IPS DF 4.7 (cell line): ENCODE data around the gene CEP164.
"Not testable (repeated sequence)": the region's sequence is repeated elsewhere in the genome, so short reads cannot be mapped to it uniquely, and the experiment has no call there.

ENCODE experiments used
- DNase-seq: peaks from one replicate; pipeline ENCODE4 v3.0.0-alpha.2; 2013; ENCODE audit warnings: low spot score; ENCODE audit errors: extremely low read depth

CEP164 gene

DNA sequence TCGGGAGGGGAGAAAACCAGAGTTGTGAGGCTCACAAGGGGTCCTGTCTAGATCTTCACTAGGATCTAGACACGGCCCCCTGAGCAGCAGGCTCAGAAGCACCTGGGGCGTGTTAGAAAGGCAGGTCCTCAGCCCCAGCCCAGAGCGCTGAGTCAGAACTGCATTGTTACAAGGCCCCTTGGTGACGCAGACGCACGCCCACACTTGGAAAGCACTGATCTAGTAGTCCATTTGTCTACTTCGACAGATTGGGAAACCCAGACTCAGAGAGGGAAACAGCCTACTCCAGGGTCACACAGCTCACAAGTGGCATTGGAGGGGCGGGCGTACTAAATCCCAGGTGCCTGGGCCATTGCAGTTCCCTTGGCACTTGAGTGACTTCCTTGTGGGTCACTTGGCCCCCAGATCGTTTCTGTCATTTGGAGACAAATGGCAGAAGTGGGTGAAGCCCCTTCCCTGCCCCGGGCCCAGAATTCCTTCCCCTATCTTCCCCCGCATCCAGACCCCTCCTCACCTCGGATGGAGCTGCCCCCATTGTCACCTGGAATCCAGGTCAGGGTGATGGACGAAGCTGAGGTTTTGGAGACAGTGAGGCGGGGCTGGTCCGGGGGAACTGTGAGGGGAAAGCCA lies 110.8 kb downstream of the CEP164 start:
- DNase-seq: no peak

DNA sequence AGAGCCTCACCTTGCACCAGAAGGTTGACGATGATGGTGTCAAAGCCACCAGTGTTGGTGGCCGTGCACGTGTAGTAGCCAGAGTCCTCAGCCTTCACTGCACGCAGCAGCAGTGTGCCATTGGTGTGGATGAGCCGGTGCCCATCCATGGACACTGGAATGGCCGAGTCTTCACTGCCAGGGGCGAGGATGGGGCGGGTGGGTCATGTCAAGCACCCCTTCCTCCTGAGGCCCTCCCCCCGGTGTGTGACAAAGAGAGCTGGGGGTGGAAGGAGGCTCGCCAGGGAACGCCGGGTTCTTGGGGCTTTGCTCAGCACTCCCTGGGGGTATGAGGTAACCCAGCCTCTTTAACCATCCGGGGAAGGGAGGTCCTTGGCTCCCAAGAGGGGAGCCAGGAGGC lies 111.6 kb downstream of the CEP164 start:
- DNase-seq: no peak

DNA sequence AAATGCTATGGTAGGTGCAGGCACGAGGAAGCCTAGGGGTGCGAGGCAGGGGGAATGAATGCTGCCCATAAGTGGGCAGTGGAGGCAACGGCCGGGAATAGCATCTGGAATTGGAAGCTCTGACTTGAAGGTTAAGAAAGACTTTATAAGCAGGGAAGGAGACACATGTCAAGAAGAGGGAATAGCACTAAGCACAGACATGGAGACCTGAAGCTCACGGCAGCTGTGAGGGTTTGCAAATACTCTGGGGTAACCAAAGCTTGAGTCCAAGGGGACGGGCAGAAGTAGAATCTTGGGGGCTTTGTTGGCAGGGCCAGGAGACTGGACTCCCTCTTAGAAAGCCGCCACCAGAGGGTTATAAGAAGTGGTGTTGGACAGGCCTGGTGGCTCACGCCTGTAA lies 112.6 kb downstream of the CEP164 start:
- DNase-seq: no peak

DNA sequence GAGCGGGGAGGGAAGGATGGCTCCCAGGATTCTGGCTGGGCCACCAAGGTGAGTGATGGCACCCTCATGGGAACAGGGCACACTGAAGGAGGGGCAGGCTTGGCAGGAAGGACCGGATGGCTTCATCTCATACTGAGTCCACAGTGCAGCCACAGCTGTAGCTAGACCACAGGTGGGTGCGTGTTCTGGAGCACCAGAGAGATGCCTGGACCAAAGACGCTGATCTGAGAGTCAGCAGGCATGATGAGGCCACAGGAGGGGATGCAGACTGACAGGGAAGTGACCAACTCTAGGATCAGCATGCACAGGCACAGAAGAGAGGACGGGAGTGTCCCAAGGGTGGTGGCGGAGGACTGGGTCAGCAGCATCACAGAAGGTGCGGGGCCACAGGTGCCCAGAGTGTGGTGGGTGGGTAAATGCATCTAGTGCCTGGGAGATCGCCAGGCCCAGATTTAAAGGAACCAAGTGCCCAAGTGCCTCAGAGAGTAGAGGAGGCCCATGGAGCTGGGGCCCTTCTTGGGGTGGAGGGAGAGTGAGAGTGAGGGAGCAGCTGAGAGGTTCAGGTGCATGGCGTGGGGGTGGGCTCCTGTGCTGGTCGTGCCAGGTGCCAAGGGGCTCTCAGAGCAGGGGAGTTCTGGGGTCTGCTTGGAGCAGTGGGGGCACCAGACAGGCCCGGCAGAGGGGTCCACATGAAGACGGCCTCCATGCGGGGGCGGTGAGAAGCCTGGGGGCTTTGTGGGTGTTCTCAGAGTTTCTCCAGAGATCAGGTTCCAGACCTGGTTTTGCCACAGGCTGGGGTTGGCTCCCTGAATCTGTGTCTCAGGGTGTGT lies 113.7 kb downstream of the CEP164 start:
- no peak for DNase-seq

DNA sequence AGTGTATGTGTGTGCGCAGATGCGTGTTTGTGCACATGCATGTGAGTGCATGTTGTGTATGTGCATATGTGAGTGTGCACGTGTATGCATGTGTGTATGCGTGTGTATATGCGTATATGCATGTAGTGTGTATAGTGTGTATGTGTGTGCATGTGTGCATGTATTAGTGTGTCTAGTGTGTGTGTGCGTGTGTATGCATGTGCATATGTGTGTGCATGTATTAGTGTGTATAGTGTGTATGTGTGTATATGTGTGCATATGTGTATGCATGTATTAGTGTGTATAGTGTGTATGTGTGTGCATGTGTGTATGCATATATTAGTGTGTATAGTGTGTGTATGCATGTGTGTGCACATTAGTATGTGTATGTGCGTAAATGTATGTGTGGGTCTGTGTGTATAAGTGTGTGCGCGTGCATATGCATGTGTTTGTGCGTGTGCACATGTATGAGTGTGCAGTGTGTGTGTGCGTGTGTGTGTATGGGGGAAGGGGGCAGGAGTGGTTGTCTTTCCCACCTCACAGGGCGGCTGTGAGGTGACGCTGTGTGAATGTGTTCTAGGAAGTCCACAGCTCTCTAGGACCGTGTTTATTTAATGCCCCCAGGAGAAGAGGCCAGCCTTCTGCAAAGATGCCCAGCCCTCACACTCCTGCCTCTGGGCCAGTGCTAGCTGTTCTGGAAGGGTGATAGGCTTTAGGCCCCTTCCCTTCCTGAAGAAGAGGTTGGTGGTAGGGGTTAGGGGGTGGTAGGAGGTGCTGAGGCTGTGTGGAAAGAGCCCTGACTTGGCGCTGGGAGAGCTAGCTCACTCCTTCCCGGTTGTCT lies 114.6 kb downstream of the CEP164 start:
- DNase-seq: no peak

DNA sequence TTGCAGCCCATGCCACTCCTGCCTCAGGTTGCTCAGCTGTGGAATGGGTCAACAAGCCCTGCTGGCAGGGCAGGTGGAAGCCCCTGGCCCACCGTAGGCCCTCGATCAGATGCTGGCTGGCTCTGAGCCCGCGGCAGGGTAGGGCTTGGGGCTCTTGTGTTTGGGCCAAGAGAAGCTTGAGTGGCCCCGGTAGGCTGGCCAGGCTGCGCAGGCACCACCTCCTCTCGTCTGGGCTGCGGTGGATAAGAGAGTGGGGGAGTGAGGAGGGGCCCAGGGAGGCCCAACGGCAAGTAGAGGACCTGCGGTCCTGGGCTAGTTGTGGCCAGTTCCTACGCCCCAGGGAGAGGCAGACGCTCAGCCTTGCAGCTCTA lies 115.2 kb downstream of the CEP164 start:
- DNase-seq: no peak

DNA sequence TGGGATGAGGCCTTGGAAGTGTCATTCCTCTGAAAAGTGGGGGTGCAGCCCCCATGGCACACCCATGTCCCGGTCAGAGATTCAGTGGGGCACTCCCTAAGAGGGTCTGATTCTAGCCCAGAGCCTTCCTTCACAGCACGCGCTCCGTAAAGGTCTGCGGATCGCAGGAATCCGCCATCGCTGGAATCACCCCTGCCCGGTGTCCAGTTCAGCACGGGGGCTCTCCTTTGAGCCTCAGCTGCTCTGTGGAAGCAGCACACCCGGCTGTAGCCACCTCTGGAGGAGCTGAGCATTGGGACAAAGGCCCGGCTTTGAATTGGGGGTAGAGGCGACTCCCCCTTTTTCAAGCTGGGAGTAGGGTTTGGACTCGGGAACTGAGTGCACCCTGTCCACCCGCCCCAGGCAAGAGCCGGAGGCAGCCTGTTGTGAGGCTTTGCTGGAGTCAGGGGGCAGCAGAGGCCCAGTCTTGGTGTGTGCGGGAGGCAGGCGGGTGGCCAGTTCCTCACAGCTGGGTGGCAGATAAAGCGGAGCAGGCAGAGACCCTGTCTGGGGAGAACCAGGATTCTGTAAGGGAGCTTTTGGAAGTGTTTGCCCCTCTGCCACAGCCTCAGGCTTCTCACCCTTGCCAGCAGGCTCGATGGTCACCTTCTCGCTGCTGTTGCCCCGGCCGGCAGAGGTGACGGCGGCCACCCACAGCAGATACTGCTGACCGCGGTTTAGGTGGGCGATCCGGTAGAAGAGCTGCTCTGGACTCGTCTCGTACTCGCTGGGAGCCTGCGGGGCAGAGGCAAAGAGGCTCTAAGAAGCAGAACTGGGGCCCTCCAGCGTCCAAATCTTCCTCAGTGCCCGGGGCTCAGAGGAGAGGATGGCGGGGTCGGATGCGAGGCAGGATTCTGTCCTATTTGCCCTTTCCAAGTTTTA lies 115.9 kb downstream of the CEP164 start:
- DNase-seq: peak; percentile 14

DNA sequence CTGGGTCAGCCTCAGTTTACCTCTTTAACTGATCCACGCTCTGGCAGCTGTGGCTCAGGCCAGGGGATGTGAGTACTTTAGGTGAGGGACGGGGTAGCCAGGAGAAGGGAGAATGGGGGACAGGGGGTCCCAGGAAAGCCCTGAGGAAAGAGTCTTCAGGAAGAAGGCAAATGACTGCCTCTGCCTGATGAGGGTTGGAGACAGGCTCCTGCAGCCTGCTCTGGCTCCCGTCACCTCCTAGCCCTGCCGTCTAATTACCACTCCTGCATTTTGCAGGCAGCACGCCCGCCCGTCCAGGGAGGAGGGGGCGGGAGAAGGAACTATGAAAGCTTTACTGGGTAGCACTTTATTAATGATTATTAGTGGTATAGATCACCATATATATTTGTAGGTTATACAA lies 116.6 kb downstream of the CEP164 start:
- DNase-seq: no peak

DNA sequence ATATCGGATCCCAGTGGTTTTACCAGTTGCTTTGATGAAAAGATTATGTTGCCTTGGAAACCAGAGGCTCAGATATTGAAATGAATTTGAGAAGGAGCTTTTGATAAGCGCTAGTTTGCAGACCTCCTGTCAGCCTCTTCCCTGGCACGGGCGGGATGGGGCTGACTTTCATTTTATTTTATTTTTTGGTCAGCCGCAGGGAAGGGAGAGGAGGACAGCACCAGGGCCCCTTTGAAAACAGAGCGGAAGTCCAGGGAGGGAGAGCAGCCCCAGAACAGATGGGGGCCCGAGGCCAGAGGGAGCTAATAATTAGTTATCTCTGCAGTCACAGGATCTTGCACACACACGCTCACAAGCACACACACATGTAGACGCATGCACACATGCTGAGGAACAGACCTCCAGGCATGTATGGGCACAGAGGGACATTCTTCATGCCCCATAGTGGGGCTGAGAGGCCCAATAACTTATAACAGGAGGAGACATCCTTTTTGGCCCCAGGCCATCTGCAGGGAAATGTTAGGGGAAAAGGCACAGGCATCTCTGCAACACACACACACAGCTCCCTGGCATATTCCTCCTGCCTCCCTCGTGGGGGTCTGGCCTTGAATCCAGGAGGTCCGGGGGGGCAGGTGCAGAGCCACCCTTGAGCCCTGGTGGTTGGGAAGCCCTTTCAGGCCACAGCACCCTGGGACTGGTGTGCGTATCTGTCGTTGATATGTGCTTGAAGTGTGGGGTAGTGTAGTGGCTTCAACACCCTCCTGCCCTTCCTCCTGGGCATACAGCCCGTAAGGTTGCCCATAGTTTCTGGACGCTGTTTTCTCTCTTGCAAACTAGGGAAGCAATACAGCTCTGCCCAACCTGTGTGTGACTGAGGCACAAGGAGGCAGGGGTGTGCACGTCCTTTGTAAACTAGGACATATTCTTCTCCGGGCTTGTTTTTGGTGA lies 117.3 kb downstream of the CEP164 start:
- no peak for DNase-seq

DNA sequence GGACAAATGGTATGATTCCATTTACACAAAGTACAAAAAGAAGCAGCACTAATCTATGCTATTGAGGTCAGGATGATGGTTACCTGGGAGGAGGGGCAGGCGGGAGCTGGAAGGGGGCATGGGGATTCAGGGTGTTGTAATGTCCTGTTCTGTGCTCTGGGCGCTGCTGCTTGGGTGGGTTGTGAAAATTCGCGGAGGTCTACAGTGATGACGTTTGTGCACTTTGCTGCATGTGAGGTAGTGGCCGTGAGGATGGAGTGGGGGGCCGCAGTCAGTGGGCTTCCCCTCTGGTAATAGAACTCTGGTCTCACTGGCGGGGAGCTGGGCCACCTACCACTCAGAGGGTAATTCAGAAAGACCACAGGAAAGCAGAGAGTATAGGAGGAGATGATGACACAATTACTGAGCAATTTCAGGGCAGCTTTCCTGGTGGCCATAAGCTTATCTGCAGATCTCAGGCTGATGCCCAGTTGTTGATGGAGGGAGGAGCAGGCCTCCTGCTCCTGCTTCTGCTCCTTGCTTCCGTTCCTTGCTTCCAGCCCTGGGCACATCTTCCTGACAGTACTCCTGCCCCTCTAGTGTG lies 121.5 kb downstream of the CEP164 start:
- DNase-seq: no peak

DNA sequence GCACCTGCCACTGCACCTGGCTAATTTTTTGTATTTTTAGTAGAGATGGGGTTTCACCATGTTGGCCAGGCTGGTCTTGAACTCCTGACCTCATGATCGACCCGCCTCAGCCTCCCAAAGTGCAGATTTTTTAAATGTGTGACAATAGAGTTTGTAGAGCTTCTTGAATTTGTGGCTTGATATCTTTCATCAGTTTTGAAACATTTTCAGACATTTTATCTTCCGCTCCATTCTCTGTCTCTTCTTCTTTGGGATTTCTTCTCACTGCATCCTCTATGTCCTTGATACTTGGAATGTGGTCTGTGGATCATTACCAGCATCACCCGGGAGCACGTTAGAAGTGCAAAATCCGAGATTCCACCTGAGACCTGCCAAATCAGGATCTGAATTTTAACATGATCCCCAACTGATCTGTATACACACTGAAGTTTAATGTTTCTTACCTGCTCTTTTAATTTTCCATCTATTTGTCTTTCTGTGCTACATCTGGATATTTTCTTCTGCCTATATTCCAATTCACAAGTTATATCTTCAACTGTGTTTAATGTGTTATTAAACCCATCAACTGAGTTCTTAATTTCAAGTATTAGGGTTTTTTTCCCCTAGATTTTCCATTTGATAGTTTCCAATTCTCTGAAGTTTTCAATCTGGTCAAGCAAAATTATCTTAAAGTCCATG lies 126.4 kb downstream of the CEP164 start:
- DNase-seq: no peak

DNA sequence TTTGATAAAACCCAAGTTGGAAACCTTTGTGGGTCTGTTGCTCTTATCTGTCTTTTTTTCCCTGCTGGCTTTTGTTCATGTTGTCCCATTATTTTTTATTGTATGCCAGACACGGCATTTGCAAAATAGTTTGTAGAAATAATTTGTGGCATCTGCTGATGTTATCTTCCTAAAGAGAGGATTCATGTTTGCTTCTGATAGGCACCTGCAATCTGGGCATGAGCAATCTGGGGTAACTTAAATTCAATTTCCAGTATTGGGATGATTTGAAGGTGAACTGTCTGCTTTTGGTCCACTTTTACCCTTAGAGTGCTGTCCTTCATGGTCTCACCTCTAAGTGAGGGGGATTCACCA lies 126.9 kb downstream of the CEP164 start:
- DNase-seq: no peak

DNA sequence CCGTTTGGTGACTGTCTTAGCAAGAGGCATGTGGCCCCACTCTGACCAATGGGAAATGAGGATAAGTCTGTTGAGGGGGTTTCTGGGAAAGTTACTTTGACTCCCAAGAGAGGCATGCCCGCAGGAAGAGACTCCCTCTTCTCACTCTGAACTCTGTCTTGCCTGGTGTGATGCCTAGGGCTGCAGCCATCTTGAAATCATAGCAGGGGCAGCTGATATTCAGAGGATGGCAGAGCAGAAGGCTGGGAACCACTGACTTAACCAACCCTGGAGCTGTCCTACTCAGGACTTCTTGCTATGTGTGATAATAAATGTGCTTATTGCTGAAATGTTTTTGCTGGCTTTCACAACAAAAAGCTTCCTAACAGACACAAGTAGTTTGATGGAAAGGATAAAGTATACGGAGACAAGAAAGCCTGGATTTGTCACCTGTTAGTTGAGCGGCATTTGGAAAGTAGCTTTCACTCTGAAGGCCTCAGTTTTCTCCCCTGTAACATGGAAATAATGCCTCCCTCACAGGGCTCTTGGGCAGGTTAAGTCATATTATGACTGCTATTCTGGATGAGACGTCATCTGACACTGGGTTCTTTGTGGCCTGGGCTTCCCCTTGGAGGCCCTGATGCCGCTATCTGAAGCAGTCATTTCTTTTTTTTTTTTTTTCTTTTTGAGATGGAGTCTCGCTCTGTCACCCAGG lies 128.5 kb downstream of the CEP164 start:
- DNase-seq: no peak

DNA sequence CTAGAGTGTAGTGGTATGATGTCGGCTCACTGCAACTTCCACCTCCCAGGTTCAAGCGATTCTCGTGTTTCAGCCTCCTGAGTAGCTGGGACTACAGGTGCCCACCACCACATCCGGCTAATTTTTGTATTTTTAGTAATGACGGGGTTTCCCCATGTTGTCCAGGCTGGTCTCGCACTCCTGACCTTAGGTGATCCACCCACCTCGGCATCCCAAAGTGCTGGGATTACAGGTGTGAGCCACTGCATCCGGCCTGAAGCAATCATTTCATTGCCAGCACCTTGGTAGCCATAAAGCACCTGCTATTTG lies 129.0 kb downstream of the CEP164 start:
- not testable (repeated sequence) for DNase-seq

DNA sequence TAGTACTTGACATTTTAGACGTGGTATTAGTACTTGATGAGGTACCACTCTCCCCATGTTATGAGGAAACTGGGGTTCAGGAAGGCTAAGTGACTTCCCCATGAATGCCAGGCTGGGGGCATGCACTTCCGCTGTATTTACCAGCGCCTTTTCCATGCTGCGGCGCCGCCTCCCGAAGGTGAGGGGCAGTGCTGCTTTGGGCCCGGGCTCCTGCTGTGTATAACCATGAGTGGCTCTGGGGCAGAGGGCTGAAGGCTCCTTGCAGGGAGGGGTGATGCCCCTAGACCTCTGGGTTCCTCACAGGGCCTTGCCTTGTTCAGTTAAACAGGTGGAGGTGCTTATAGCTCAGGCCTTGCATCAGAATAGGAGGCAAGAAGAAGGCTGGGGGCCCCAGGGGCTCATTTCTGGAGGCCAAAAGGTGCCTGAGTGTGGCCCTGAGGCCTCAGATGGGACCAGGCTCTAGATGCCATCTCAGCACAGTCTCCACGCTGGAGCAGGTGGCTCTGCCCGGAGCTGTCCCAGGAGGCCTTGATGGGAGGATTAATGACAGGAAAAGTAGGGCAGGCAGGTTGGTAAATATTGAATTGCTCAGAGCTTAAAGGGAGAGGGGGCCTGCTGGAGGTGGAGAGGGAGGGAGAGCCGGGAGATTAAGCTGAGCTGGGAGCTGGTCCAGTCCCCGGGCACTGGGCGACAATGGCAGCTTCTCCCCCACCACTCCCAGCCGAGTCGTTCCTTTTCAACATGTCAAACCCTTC lies 129.6 kb downstream of the CEP164 start:
- no peak for DNase-seq

DNA sequence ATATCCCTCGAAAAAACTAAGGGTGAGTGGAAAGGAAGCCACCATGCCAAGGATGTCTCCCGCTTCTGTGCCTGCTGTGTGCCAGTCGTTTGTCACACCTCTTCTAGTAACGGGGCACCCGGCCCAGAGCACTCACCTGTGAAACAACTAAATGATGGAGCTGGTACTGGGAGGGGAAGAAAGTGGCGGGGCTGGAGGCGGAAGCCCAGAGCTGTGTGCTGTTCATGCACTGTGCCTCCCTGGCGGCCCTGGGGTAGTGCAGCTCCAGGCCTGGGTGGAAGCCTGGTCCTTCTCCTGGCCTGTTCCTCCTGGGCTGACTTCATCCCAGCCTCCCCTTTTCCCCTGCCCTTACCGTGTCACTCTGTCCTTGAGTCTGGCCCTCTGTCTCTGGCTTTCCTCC lies 130.2 kb downstream of the CEP164 start:
- DNase-seq: no peak

DNA sequence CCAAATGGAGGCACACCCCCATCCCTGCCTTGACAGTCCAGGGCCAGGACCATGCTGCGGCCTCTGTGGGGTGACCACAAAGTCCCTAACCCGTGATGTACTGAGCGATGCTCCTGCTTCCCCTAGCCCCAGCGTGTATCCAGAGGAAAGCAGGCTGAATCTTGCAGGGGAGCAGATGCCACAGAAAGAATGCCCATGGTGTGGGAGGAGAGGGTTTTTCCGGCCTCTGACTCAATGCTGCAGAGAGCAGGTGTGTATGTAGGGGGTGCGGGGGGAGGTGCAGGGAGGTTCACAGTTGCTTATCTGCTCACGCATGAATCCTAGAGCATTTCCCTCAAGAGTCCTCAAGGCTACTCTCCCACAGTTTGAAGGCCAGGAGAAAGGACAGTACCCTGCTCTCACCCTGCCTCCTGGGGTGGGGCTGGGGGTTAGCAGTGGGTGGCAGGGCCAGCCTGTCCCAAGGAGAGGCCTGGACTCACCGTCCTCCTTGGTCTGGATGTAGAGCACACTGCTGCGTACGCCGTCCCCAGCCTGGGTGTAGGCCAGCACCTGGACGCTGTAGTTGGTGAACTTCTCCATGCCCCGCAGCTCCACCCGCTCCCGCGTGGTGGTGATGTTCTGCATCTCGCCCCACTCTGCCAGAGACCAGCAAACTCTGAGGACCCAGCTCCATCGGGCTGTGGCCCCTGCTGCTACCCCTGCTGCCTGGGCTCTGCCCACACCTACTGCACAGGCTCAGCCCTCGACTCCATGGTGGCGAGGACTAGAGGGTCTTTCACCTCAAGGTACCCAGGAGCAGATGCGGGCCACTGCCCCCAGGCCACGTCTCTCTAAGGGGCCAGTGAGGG lies 130.8 kb downstream of the CEP164 start:
- no peak for DNase-seq
